ENCODE measurements around the gene TSPYL6.

Gene TSPYL6

GRCh38 chr2:54255230-54256090 is 569 bp downstream of the TSPYL6 start:
- no peaks in the 10 kb centered on the region for H3K36me3 ChIP-seq (ENCODE audit: insufficient read depth)
- H3K27me3 ChIP-seq (ENCODE audit: insufficient read depth, low read depth), result no peaks in the 10 kb centered on the region
- no peaks in the 10 kb centered on the region for H3K79me2 ChIP-seq (ENCODE audit: insufficient read depth, low read depth)
- no peak overlapping the region for H3K9ac ChIP-seq
- no peak overlapping the region for H2AFZ ChIP-seq (ENCODE audit: low read depth)
- H3K4me1 ChIP-seq (ENCODE audit: low read depth, poor library complexity, severe bottlenecking), result no peaks in the 10 kb centered on the region
- TF ChIP-seq CTCF (conservative IDR thresholded peaks at IDR 0.05; ENCODE audit: low read depth, low read length), result no peak
- no peaks in the 10 kb centered on the region for H4K20me1 ChIP-seq (ENCODE audit: insufficient read depth)
- no peak overlapping the region for H3K4me2 ChIP-seq
- no peak overlapping the region for H3K4me3 ChIP-seq (IDR thresholded peaks at IDR 0.05; ENCODE audit: insufficient read depth, low read depth, low read length)
- no peak overlapping the region for H3K27ac ChIP-seq

- Histone ChIP-seq H3K4me3 (IDR thresholded peaks at IDR 0.05; ENCODE audit: insufficient read depth, low read depth, low read length) (no peak overlapping the region), H2AFZ (ENCODE audit: low read depth) (no peak overlapping the region), H3K4me1 (ENCODE audit: low read depth, poor library complexity, severe bottlenecking) (no peaks in the 10 kb centered on the region), H3K9ac (no peak overlapping the region), H4K20me1 (ENCODE audit: insufficient read depth) (no peaks in the 10 kb centered on the region), H3K27ac (no peak overlapping the region), H3K79me2 (ENCODE audit: insufficient read depth, low read depth) (no peaks in the 10 kb centered on the region), H3K4me2 (no peak overlapping the region), H3K36me3 (ENCODE audit: insufficient read depth) (no peaks in the 10 kb centered on the region), H3K27me3 (ENCODE audit: insufficient read depth, low read depth) (no peaks in the 10 kb centered on the region)
- TF ChIP-seq CTCF (conservative IDR thresholded peaks at IDR 0.05; ENCODE audit: low read depth, low read length), result no peak
Measured at GRCh38 chr2:54254180-54254579, 1.8 kb downstream of the TSPYL6 start.

GRCh38 chr2:54249629-54250028 is 6.4 kb downstream of the TSPYL6 start:
- Histone ChIP-seq H3K27me3 (ENCODE audit: insufficient read depth, low read depth) (no peaks in the 10 kb centered on the region), H3K27ac (no peak overlapping the region), H4K20me1 (ENCODE audit: insufficient read depth) (no peaks in the 10 kb centered on the region), H3K9ac (no peak overlapping the region), H2AFZ (ENCODE audit: low read depth) (no peak overlapping the region), H3K36me3 (ENCODE audit: insufficient read depth) (no peaks in the 10 kb centered on the region), H3K79me2 (ENCODE audit: insufficient read depth, low read depth) (no peaks in the 10 kb centered on the region), H3K4me3 (IDR thresholded peaks at IDR 0.05; ENCODE audit: insufficient read depth, low read depth, low read length) (no peak overlapping the region), H3K4me2 (no peak overlapping the region), H3K4me1 (ENCODE audit: low read depth, poor library complexity, severe bottlenecking) (no peaks in the 10 kb centered on the region)
- TF ChIP-seq CTCF (conservative IDR thresholded peaks at IDR 0.05; ENCODE audit: low read depth, low read length), result no peak

- Histone ChIP-seq H2AFZ (ENCODE audit: low read depth) (no peak overlapping the region), H4K20me1 (ENCODE audit: insufficient read depth) (no peaks in the 10 kb centered on the region), H3K27me3 (ENCODE audit: insufficient read depth, low read depth) (no peaks in the 10 kb centered on the region), H3K36me3 (ENCODE audit: insufficient read depth) (no peaks in the 10 kb centered on the region), H3K4me1 (ENCODE audit: low read depth, poor library complexity, severe bottlenecking) (no peaks in the 10 kb centered on the region), H3K79me2 (ENCODE audit: insufficient read depth, low read depth) (no peaks in the 10 kb centered on the region), H3K4me2 (no peak overlapping the region), H3K9ac (no peak overlapping the region), H3K27ac (no peak overlapping the region), H3K4me3 (IDR thresholded peaks at IDR 0.05; ENCODE audit: insufficient read depth, low read depth, low read length) (no peak overlapping the region)
- no peak for TF ChIP-seq CTCF (conservative IDR thresholded peaks at IDR 0.05; ENCODE audit: low read depth, low read length)
Measured at GRCh38 chr2:54247115-54247514, 8.9 kb downstream of the TSPYL6 start.

Measured in KMS-11 (cell line).